K562 (cell line): ENCODE measurements around the gene EVC.

Source experiments
- RBM39 ChIP-seq: fragments of 200-400 bp; formaldehyde crosslinking; optimal IDR thresholded peaks from 2 replicates; pipeline ENCODE3; 2018; ENCODE audit warnings: low read depth, low read length
- TARDBP ChIP-seq: fragments of 450-650 bp; IDR thresholded peaks from 2 replicates; pipeline ENCODE4 v1.6.1; 2016
- TF ChIP-seq, protein P1 (sequence below): fragments of 450-650 bp; IDR thresholded peaks from 2 replicates; pipeline ENCODE4 v1.6.1; 2017; ENCODE audit warnings: antibody characterized with exemption, mild to moderate bottlenecking
- TF ChIP-seq, protein P2 (sequence below): sonication (generic); formaldehyde crosslinking; IDR thresholded peaks from 2 replicates; pipeline ENCODE4 v1.9.0; 2022; ENCODE audit warnings: mild to moderate bottlenecking, missing genetic modification reagents
- TF ChIP-seq, protein P3 (sequence below), 3 experiments: IDR thresholded peaks in 2 of 3; conservative IDR thresholded peaks in 1 of 3; 2 replicates each; pipeline ENCODE4 v1.5.1; 2011 to 2012; ENCODE audit warnings: low read length in 3 of 3, mild to moderate bottlenecking in 3 of 3, control low read depth in 2 of 3, improper control_type of control experiment in 1 of 3, inconsistent platforms in 1 of 3, low read depth in 1 of 3, mixed read lengths in 1 of 3, moderate library complexity in 1 of 3; ENCODE audit not compliant: insufficient read depth in 2 of 3

DNA sequence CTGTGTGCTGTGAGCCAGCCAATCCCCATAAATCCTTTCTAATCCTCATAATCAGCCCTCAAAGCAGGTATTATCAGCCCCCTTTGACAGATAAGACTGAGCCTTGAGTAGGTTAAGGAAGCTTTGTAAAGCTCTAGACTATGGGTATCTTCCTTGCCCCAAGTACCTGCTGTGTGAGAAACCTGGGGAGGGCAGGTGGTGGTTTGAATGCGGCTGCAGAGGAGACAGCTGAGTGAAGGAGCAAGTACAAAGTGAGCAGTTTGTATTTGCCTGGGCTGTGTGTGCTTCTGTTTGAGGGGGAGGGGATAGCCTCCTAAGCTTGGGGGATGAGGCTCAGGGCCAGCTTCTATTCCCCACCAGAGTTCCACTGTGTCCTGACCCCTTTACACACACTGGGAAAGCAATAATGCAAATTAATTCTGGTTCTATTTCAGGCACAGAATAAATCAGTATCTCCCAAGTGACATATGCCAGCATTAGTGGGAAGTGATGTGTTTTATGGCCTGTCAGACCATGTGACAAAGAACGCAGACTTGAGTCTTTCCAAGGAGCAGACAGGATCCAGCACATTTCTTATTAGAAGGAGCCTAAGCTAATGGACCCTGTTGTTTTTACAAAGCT, 63.5 kb downstream of the EVC start:
- TF ChIP-seq, protein P1, sequence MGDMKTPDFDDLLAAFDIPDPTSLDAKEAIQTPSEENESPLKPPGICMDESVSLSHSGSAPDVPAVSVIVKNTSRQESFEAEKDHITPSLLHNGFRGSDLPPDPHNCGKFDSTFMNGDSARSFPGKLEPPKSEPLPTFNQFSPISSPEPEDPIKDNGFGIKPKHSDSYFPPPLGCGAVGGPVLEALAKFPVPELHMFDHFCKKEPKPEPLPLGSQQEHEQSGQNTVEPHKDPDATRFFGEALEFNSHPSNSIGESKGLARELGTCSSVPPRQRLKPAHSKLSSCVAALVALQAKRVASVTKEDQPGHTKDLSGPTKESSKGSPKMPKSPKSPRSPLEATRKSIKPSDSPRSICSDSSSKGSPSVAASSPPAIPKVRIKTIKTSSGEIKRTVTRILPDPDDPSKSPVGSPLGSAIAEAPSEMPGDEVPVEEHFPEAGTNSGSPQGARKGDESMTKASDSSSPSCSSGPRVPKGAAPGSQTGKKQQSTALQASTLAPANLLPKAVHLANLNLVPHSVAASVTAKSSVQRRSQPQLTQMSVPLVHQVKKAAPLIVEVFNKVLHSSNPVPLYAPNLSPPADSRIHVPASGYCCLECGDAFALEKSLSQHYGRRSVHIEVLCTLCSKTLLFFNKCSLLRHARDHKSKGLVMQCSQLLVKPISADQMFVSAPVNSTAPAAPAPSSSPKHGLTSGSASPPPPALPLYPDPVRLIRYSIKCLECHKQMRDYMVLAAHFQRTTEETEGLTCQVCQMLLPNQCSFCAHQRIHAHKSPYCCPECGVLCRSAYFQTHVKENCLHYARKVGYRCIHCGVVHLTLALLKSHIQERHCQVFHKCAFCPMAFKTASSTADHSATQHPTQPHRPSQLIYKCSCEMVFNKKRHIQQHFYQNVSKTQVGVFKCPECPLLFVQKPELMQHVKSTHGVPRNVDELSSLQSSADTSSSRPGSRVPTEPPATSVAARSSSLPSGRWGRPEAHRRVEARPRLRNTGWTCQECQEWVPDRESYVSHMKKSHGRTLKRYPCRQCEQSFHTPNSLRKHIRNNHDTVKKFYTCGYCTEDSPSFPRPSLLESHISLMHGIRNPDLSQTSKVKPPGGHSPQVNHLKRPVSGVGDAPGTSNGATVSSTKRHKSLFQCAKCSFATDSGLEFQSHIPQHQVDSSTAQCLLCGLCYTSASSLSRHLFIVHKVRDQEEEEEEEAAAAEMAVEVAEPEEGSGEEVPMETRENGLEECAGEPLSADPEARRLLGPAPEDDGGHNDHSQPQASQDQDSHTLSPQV: no peak
- no peak for TF ChIP-seq TARDBP
- no peak for TF ChIP-seq RBM39
- TF ChIP-seq, protein P2, sequence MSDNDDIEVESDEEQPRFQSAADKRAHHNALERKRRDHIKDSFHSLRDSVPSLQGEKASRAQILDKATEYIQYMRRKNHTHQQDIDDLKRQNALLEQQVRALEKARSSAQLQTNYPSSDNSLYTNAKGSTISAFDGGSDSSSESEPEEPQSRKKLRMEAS (CRISPR knock-in tag): no peak
- TF ChIP-seq, protein P3, sequence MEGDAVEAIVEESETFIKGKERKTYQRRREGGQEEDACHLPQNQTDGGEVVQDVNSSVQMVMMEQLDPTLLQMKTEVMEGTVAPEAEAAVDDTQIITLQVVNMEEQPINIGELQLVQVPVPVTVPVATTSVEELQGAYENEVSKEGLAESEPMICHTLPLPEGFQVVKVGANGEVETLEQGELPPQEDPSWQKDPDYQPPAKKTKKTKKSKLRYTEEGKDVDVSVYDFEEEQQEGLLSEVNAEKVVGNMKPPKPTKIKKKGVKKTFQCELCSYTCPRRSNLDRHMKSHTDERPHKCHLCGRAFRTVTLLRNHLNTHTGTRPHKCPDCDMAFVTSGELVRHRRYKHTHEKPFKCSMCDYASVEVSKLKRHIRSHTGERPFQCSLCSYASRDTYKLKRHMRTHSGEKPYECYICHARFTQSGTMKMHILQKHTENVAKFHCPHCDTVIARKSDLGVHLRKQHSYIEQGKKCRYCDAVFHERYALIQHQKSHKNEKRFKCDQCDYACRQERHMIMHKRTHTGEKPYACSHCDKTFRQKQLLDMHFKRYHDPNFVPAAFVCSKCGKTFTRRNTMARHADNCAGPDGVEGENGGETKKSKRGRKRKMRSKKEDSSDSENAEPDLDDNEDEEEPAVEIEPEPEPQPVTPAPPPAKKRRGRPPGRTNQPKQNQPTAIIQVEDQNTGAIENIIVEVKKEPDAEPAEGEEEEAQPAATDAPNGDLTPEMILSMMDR (IDR thresholded peaks at IDR 0.05 in 2 of 3, conservative IDR thresholded peaks at IDR 0.05 in 1 of 3; ENCODE audit: insufficient read depth in 2 of 3, low read depth in 1 of 3, low read length in 3 of 3): no peak
